Measurements from ENCODE around the gene ACTR3C. TPM values are rescaled to one million over a fixed set of nuclear protein-coding genes. Genes with fewer than 3 reads are reported as not detected.

ACTR3C gene
- total and polyA plus RNA-seq, 10 of the 15 experiments (the other 5 are each of a cell fraction or from before 2014, with no cell fraction given), result 2.0 to 10.2 (median 6.3) TPM

DNA sequence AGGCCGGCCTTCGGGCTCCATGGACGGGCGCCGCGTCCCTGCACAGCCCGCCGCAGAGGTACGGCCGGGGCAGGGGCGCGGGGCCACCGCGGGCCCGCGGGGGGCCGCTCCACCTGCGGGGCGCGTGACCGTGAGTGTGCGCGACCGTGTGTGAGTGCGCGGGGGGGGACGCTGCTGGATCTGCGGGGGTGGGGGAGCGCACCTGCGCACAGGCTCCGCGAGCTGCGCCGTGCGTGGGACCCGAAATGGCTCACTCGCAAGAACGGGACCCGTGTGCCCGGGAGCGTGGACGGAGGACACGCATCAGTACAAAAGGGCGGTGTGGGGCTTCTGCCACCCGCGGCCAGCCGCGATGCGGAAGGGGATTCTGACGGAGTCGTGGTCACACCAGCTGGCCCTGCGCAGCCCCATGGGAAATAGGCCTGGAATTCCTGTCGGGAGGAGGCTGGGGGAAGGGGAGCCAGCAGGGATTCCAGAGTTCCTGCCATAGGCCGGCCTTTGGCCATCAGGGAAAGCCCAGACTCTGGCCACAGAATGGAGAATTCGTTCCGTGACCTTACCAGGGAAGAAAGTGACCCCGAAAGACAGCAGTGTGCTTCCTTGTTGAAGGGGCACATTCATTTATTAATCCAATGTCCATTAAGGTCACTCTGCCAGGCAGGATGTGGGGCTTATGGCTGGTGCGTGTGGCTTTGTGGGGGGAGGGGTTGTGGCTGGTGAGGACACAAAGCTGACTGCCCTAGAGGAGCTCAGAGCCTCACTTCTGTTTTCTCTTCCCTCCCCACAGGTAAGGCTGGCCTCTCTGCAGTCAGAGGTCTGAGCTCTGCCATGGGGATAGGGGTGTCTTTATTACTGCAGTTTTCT lies 45.8 kb upstream of the ACTR3C start (continued):
- TF ChIP-seq, protein P1, sequence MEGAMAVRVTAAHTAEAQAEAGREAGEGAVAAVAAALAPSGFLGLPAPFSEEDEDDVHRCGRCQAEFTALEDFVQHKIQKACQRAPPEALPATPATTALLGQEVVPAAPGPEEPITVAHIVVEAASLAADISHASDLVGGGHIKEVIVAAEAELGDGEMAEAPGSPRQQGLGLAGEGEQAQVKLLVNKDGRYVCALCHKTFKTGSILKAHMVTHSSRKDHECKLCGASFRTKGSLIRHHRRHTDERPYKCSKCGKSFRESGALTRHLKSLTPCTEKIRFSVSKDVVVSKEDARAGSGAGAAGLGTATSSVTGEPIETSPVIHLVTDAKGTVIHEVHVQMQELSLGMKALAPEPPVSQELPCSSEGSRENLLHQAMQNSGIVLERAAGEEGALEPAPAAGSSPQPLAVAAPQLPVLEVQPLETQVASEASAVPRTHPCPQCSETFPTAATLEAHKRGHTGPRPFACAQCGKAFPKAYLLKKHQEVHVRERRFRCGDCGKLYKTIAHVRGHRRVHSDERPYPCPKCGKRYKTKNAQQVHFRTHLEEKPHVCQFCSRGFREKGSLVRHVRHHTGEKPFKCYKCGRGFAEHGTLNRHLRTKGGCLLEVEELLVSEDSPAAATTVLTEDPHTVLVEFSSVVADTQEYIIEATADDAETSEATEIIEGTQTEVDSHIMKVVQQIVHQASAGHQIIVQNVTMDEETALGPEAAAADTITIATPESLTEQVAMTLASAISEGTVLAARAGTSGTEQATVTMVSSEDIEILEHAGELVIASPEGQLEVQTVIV (IDR thresholded peaks at IDR 0.05; ENCODE audit: borderline replicate concordance, partially characterized antibody), result no peak
- TF ChIP-seq, protein P2, sequence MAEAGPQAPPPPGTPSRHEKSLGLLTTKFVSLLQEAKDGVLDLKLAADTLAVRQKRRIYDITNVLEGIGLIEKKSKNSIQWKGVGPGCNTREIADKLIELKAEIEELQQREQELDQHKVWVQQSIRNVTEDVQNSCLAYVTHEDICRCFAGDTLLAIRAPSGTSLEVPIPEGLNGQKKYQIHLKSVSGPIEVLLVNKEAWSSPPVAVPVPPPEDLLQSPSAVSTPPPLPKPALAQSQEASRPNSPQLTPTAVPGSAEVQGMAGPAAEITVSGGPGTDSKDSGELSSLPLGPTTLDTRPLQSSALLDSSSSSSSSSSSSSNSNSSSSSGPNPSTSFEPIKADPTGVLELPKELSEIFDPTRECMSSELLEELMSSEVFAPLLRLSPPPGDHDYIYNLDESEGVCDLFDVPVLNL (IDR thresholded peaks at IDR 0.05; ENCODE audit: low read depth, low read length), result no peak
- TF ChIP-seq IRF4 (IDR thresholded peaks at IDR 0.05; ENCODE audit: low read depth, low read length) (no peak; the same call in 1 of the 2 replicates), BCL11A (IDR thresholded peaks at IDR 0.05; ENCODE audit: low read depth, low read length) (peak; percentile 53; the same call in 1 of the 2 replicates), SIN3A (IDR thresholded peaks at IDR 0.05; ENCODE audit: low read depth, low read length) (peak; percentile 56; the same call in 1 of the 2 replicates), RUNX3 (IDR thresholded peaks at IDR 0.05; ENCODE audit: low read length) (peak; percentile 91), SMC3 (IDR thresholded peaks at IDR 0.05; ENCODE audit: borderline replicate concordance, low read length) (no peak), ZNF207 (IDR thresholded peaks at IDR 0.05; ENCODE audit: borderline replicate concordance) (peak; percentile 63), TARDBP (IDR thresholded peaks at IDR 0.05; ENCODE audit: borderline replicate concordance) (no peak), ZNF217 (IDR thresholded peaks at IDR 0.05) (no peak), EP300 (IDR thresholded peaks at IDR 0.05; ENCODE audit: borderline replicate concordance in 1 of 2, control insufficient read depth in 1 of 2, low read depth in 2 of 2, low read length in 2 of 2) (0 out of 4 replicates have a peak, but pooled peaks of 1 of the 2 experiments have one; percentile 39), STAT3 (IDR thresholded peaks at IDR 0.05; ENCODE audit: low read depth, low read length) (no peak), BRCA1 (IDR thresholded peaks at IDR 0.05; ENCODE audit: low read depth, low read length) (no peak), RBBP5 (conservative IDR thresholded peaks at IDR 0.05) (no peak), CBX3 (IDR thresholded peaks at IDR 0.05; ENCODE audit: borderline replicate concordance, low read depth) (no peak), SREBF2 (IDR thresholded peaks at IDR 0.05; ENCODE audit: low read length) (no peak), ATF7 (IDR thresholded peaks at IDR 0.05; ENCODE audit: low read depth) (peak; percentile 34; the same call in 1 of the 2 replicates), PAX5 (IDR thresholded peaks at IDR 0.05; ENCODE audit: borderline replicate concordance, low read depth, low read length) (0 out of 2 replicates have a peak, but pooled peaks have one; percentile 21), WRNIP1 (IDR thresholded peaks at IDR 0.05; ENCODE audit: borderline replicate concordance, low read depth, low read length) (peak; percentile 72; the same call in 1 of the 2 replicates), ASH2L (IDR thresholded peaks at IDR 0.05; ENCODE audit: borderline replicate concordance, low read depth) (no peak), RB1 (IDR thresholded peaks at IDR 0.05; ENCODE audit: borderline replicate concordance) (no peak), LARP7 (IDR thresholded peaks at IDR 0.05) (no peak), HDAC2 (IDR thresholded peaks at IDR 0.05) (no peak), CHD4 (IDR thresholded peaks at IDR 0.05) (no peak)
- TF ChIP-seq, protein P3, sequence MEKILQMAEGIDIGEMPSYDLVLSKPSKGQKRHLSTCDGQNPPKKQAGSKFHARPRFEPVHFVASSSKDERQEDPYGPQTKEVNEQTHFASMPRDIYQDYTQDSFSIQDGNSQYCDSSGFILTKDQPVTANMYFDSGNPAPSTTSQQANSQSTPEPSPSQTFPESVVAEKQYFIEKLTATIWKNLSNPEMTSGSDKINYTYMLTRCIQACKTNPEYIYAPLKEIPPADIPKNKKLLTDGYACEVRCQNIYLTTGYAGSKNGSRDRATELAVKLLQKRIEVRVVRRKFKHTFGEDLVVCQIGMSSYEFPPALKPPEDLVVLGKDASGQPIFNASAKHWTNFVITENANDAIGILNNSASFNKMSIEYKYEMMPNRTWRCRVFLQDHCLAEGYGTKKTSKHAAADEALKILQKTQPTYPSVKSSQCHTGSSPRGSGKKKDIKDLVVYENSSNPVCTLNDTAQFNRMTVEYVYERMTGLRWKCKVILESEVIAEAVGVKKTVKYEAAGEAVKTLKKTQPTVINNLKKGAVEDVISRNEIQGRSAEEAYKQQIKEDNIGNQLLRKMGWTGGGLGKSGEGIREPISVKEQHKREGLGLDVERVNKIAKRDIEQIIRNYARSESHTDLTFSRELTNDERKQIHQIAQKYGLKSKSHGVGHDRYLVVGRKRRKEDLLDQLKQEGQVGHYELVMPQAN (conservative IDR thresholded peaks at IDR 0.05), result peak; percentile 27; the same call in 1 of the 2 replicates
- TF ChIP-seq, protein P4, sequence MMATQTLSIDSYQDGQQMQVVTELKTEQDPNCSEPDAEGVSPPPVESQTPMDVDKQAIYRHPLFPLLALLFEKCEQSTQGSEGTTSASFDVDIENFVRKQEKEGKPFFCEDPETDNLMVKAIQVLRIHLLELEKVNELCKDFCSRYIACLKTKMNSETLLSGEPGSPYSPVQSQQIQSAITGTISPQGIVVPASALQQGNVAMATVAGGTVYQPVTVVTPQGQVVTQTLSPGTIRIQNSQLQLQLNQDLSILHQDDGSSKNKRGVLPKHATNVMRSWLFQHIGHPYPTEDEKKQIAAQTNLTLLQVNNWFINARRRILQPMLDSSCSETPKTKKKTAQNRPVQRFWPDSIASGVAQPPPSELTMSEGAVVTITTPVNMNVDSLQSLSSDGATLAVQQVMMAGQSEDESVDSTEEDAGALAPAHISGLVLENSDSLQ (IDR thresholded peaks at IDR 0.05), result peak; percentile 41
